H1 (cell line): Measurements from ENCODE around the gene PHTF1.

Experiments
- CBX8 ChIP-seq: fragments of 300-800, 300-1000 bp; sonication (generic); IDR thresholded peaks from 2 replicates; pipeline ENCODE4 v1.7.1; 2016; ENCODE audit warnings: low read depth, low read length, borderline replicate concordance
- CTCF ChIP-seq, 3 experiments: IDR thresholded peaks; 1 replicate in 2 of 3; 2 replicates in 1 of 3; pipeline versions ENCODE4 v1.5.1 to v1.6.1; 2011; ENCODE audit warnings: low read length in 3 of 3, mild to moderate bottlenecking in 3 of 3, inconsistent platforms in 2 of 3, low read depth in 1 of 3, moderate library complexity in 1 of 3; ENCODE audit not compliant: insufficient read depth in 1 of 3; ENCODE audit errors: control extremely low read depth in 1 of 3
- RFX5 ChIP-seq: IDR thresholded peaks from 2 replicates; pipeline ENCODE4 v1.6.1; 2011; ENCODE audit warnings: low read depth, low read length, improper control_type of control experiment, borderline replicate concordance

GRCh38 chr1:113684153-113684541 is 75.1 kb downstream of the PHTF1 start:
- TF ChIP-seq CTCF (IDR thresholded peaks at IDR 0.05; ENCODE audit: control extremely low read depth in 1 of 3, insufficient read depth in 1 of 3, low read depth in 1 of 3, low read length in 3 of 3) (no peak), CBX8 (no peak), RFX5 (no peak)
